Ishikawa (cell line): Measurements from ENCODE around the gene DPY30.

Experiments
- CEBPB ChIP-seq: IDR thresholded peaks from 2 replicates; pipeline ENCODE4 v1.6.1; 2012
- EP300 ChIP-seq: IDR thresholded peaks from 2 replicates; pipeline ENCODE4 v1.6.1; 2012; ENCODE audit warnings: borderline replicate concordance
- FOXM1 ChIP-seq: IDR thresholded peaks from 2 replicates; pipeline ENCODE4 v1.6.1; 2012; ENCODE audit warnings: low read depth, borderline replicate concordance
- MAX ChIP-seq: IDR thresholded peaks from 2 replicates; pipeline ENCODE4 v1.6.1; 2012
- NFIC ChIP-seq: IDR thresholded peaks from 2 replicates; pipeline ENCODE4 v1.6.1; 2012
- RAD21 ChIP-seq: IDR thresholded peaks from 2 replicates; pipeline ENCODE4 v1.6.1; 2012; ENCODE audit warnings: low read depth
- TAF1 ChIP-seq: IDR thresholded peaks from 2 replicates; pipeline ENCODE4 v1.6.1; 2012; ENCODE audit warnings: low read depth, mild to moderate bottlenecking
- TCF12 ChIP-seq: IDR thresholded peaks from 2 replicates; pipeline ENCODE4 v1.6.1; 2012; ENCODE audit warnings: low read depth
- YY1 ChIP-seq: IDR thresholded peaks from 2 replicates; pipeline ENCODE4 v1.6.1; 2012; ENCODE audit warnings: low read depth
- TF ChIP-seq, protein P1 (sequence below): IDR thresholded peaks from 2 replicates; pipeline ENCODE4 v1.6.1; 2012; ENCODE audit warnings: low read depth, mild to moderate bottlenecking

GRCh38 chr2:32061430-32061829, 21.8 kb upstream of the DPY30 start:
- TF ChIP-seq MAX (no peak), FOXM1 (no peak), RAD21 (no peak), YY1 (no peak), NFIC (no peak), EP300 (no peak), TCF12 (no peak), TAF1 (no peak), CEBPB (no peak)
- TF ChIP-seq, protein P1, sequence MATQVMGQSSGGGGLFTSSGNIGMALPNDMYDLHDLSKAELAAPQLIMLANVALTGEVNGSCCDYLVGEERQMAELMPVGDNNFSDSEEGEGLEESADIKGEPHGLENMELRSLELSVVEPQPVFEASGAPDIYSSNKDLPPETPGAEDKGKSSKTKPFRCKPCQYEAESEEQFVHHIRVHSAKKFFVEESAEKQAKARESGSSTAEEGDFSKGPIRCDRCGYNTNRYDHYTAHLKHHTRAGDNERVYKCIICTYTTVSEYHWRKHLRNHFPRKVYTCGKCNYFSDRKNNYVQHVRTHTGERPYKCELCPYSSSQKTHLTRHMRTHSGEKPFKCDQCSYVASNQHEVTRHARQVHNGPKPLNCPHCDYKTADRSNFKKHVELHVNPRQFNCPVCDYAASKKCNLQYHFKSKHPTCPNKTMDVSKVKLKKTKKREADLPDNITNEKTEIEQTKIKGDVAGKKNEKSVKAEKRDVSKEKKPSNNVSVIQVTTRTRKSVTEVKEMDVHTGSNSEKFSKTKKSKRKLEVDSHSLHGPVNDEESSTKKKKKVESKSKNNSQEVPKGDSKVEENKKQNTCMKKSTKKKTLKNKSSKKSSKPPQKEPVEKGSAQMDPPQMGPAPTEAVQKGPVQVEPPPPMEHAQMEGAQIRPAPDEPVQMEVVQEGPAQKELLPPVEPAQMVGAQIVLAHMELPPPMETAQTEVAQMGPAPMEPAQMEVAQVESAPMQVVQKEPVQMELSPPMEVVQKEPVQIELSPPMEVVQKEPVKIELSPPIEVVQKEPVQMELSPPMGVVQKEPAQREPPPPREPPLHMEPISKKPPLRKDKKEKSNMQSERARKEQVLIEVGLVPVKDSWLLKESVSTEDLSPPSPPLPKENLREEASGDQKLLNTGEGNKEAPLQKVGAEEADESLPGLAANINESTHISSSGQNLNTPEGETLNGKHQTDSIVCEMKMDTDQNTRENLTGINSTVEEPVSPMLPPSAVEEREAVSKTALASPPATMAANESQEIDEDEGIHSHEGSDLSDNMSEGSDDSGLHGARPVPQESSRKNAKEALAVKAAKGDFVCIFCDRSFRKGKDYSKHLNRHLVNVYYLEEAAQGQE: no peak
